Measurements from ENCODE around the gene ZBTB32. TPM values are rescaled to one million over a fixed set of nuclear protein-coding genes. Genes with fewer than 3 reads are reported as not detected.
A peak's percentile ranks its signal among the peaks of the same experiment; 100 is the strongest.

Gene ZBTB32
- total and polyA plus RNA-seq, 2 of the 8 experiments (the other 6 are each of a cell fraction or from before 2014, with no cell fraction given): 0.11 to 0.50 TPM

DNA sequence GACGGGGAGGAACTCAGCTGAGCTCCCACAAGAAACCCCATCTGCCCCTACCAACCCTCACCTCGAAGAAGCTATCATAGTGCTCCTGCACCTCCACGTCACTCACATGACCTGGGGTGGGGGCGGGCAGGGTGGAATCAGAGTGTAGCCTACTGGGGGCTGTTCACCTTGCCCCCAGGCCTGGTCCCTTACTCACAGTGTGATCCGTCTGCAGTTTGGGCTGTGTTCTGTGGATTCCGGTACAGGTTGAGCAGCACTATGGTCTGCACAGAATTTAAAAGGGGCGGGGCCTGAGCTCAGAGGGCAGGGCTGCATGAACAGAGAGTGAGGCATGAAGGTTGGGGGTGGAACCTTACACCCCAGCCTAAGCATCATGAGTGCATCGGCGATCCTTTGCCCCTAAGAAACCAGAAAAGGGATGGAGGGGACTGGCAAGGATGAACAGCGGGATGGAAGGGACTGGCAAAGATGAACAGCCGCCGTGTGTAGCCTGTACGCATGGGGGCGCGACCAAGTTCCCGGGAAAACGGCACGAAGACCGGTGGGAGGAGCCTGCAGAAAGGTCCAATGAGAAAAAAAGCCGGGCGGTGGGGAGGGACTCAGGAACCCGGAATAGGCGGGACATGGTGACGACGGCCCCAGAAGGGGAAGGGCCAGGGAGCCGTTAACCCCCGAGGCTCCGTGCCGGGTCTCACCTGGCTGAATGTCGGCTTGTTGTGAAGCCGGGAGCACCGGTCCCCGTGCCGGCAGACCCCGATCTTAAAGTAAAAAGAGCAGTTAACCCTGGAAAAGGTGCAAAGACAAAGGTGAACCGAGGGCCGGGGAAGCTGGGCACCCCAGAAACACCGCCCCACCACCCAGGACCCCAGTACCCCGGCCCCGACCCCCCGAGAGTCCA lies 40.3 kb downstream of the ZBTB32 start (continued):
- TF ChIP-seq POLR2AphosphoS5 (IDR thresholded peaks at IDR 0.05; ENCODE audit: low read depth, low read length) (peak; percentile 86), SP2 (IDR thresholded peaks at IDR 0.05; ENCODE audit: low read length) (no peak)
